Ishikawa (cell line): ENCODE data around the gene NFIX.

Source experiments
- CEBPB ChIP-seq: IDR thresholded peaks from 2 replicates; pipeline ENCODE4 v1.6.1; 2012
- CREB1 ChIP-seq: IDR thresholded peaks from 2 replicates; pipeline ENCODE4 v1.6.1; 2012; ENCODE audit warnings: low read depth
- EGR1 ChIP-seq: IDR thresholded peaks from 2 replicates; pipeline ENCODE4 v1.6.1; 2012
- EP300 ChIP-seq: IDR thresholded peaks from 2 replicates; pipeline ENCODE4 v1.6.1; 2012; ENCODE audit warnings: borderline replicate concordance
- FOXM1 ChIP-seq: IDR thresholded peaks from 2 replicates; pipeline ENCODE4 v1.6.1; 2012; ENCODE audit warnings: low read depth, borderline replicate concordance
- MAX ChIP-seq: IDR thresholded peaks from 2 replicates; pipeline ENCODE4 v1.6.1; 2012
- NFIC ChIP-seq: IDR thresholded peaks from 2 replicates; pipeline ENCODE4 v1.6.1; 2012
- RAD21 ChIP-seq: IDR thresholded peaks from 2 replicates; pipeline ENCODE4 v1.6.1; 2012; ENCODE audit warnings: low read depth
- REST ChIP-seq: IDR thresholded peaks from 2 replicates; pipeline ENCODE4 v1.6.1; 2012; ENCODE audit warnings: low read depth, mild to moderate bottlenecking
- TAF1 ChIP-seq: IDR thresholded peaks from 2 replicates; pipeline ENCODE4 v1.6.1; 2012; ENCODE audit warnings: low read depth, mild to moderate bottlenecking
- TCF12 ChIP-seq: IDR thresholded peaks from 2 replicates; pipeline ENCODE4 v1.6.1; 2012; ENCODE audit warnings: low read depth
- TEAD4 ChIP-seq: IDR thresholded peaks from 2 replicates; pipeline ENCODE4 v1.6.1; 2012
- USF1 ChIP-seq: IDR thresholded peaks from 2 replicates; pipeline ENCODE4 v1.6.1; 2012
- YY1 ChIP-seq: IDR thresholded peaks from 2 replicates; pipeline ENCODE4 v1.6.1; 2012; ENCODE audit warnings: low read depth
- ZBTB7A ChIP-seq: IDR thresholded peaks from 2 replicates; pipeline ENCODE4 v1.6.1; 2012; ENCODE audit warnings: low read depth

NFIX gene

GRCh38 chr19:13005861-13006370 is 10.6 kb downstream of the NFIX start:
- no peak for TF ChIP-seq RAD21

- TF ChIP-seq RAD21 (no peak), REST (no peak), YY1 (no peak), MAX (no peak), TAF1 (no peak), USF1 (no peak), EP300 (no peak), FOXM1 (no peak), EGR1 (no peak), CEBPB (no peak), ZBTB7A (no peak), CREB1 (no peak), NFIC (no peak), TCF12 (no peak), TEAD4 (no peak)
Observed at GRCh38 chr19:13006431-13007281, 11.4 kb downstream of the NFIX start.

GRCh38 chr19:13007292-13008045 is 12.2 kb downstream of the NFIX start:
- no peak for TF ChIP-seq CREB1
- TF ChIP-seq EGR1: no peak
- no peak for TF ChIP-seq USF1
- TF ChIP-seq NFIC: no peak

- TF ChIP-seq YY1: no peak
- no peak for TF ChIP-seq MAX
- no peak for TF ChIP-seq USF1
- TF ChIP-seq TAF1: no peak
- TF ChIP-seq EP300: no peak
- no peak for TF ChIP-seq TCF12
- TF ChIP-seq TEAD4: no peak
- TF ChIP-seq ZBTB7A: no peak
- TF ChIP-seq NFIC: no peak
- no peak for TF ChIP-seq RAD21
- no peak for TF ChIP-seq EGR1
- TF ChIP-seq CREB1: no peak
- no peak for TF ChIP-seq CEBPB
- TF ChIP-seq REST: no peak
- no peak for TF ChIP-seq FOXM1
Observed at GRCh38 chr19:13008926-13009787, 13.9 kb downstream of the NFIX start.
